ENCODE measurements around the gene DLX1. TPM values are rescaled to one million over a fixed set of nuclear protein-coding genes. Genes with fewer than 3 reads are reported as not detected.
A peak's percentile ranks its signal among the peaks of the same experiment; 100 is the strongest.

Gene DLX1
- total and polyA plus RNA-seq, 2 experiments from 2014 or later, result not detected

DNA sequence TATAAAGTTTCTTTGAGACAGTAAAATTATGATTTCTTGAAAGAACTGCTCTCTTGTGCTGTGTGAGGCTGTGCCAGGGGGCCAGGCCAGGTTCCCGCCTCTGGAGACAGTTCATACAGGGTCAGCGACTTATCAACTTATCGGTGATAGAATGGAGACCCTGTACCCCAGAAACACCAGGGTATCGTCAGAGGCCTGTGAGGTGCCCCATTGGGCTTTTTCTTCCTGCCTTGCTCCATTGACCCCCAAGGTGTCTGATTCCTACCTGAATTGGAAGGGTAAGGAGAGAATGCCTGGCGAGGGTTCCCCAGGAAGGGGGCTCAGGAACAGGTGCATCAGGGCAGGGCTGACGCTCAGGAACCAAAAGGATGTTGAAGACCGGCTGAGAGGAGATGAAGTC is 4.3 kb downstream of the DLX1 start:
- Histone ChIP-seq H4K20me1 (replicated peaks; ENCODE audit: insufficient read depth) (peaks cover 41% of the 10 kb centered on the region), H3K36me3 (ENCODE audit: insufficient read depth) (no peaks in the 10 kb centered on the region), H3K27ac (ENCODE audit: low read depth) (no peak overlapping the region), H3K9me2 (ENCODE audit: insufficient read depth) (no peaks in the 10 kb centered on the region), H3K79me2 (replicated peaks; ENCODE audit: insufficient read depth) (no peaks in the 10 kb centered on the region), H2AFZ (no peak overlapping the region), H3K27me3 (ENCODE audit: insufficient read depth) (peaks cover 100% of the 10 kb centered on the region), H3F3A (replicated peaks; ENCODE audit: low read depth) (peaks cover 50% of the 10 kb centered on the region), H3K4me2 (peak overlapping the region; percentile 68; the same call in 1 of the 2 replicates), H3K4me3 (no peak overlapping the region; the same call in 1 of the 2 replicates), H3K4me1 (ENCODE audit: insufficient read depth) (peaks cover 84% of the 10 kb centered on the region)
- peaks cover 3% of the 10 kb centered on the region; the same call in 1 of the 3 replicates for H3K36me3 Mint-ChIP-seq (ENCODE audit: low read depth)
- peak; percentile 69 for TF ChIP-seq EZH2 (IDR thresholded peaks at IDR 0.05; ENCODE audit: low read depth, unreplicated experiment)
- TF ChIP-seq EZH2phosphoT487 (IDR thresholded peaks at IDR 0.05; ENCODE audit: unreplicated experiment), result peak; percentile 13
- no peak for TF ChIP-seq ZNF114 (CRISPR knock-in tag; IDR thresholded peaks at IDR 0.05)
- peaks cover 12% of the 10 kb centered on the region for H3K9me3 Mint-ChIP-seq
- no peak for DNase-seq (ENCODE audit: low spot score)
- no peak overlapping the region for H3K27ac Mint-ChIP-seq
- no peak for ATAC-seq
- H3K4me1 Mint-ChIP-seq, result peaks cover 61% of the 10 kb centered on the region
- H3K27me3 Mint-ChIP-seq (ENCODE audit: insufficient read depth, low read depth, poor library complexity), result peaks cover 100% of the 10 kb centered on the region
- H3K4me3 Mint-ChIP-seq, result no peak overlapping the region

GRCh38 chr2:172090044-172090961 is 5.0 kb downstream of the DLX1 start:
- peaks cover 88% of the 10 kb centered on the region for H3K4me1 ChIP-seq (ENCODE audit: insufficient read depth)
- peak overlapping the region; percentile 51; the same call in 2 of the 3 replicates for H3K4me3 Mint-ChIP-seq
- H4K20me1 ChIP-seq (replicated peaks; ENCODE audit: insufficient read depth), result peaks cover 41% of the 10 kb centered on the region
- no peaks in the 10 kb centered on the region for H3K79me2 ChIP-seq (replicated peaks; ENCODE audit: insufficient read depth)
- H3K36me3 Mint-ChIP-seq (ENCODE audit: low read depth), result peaks cover 3% of the 10 kb centered on the region; the same call in 1 of the 3 replicates
- H3K36me3 ChIP-seq (ENCODE audit: insufficient read depth), result no peaks in the 10 kb centered on the region
- no peak overlapping the region for H2AFZ ChIP-seq
- H3K9me2 ChIP-seq (ENCODE audit: insufficient read depth), result no peaks in the 10 kb centered on the region
- ATAC-seq (peak; percentile 8), DNase-seq (ENCODE audit: low spot score) (peak; percentile 76)
- H3F3A ChIP-seq (replicated peaks; ENCODE audit: low read depth), result peaks cover 50% of the 10 kb centered on the region
- H3K4me1 Mint-ChIP-seq, result peaks cover 62% of the 10 kb centered on the region
- peak overlapping the region; percentile 36; the same call in 1 of the 2 replicates for H3K4me3 ChIP-seq
- peaks cover 100% of the 10 kb centered on the region for H3K27me3 Mint-ChIP-seq (ENCODE audit: insufficient read depth, low read depth, poor library complexity)
- no peak overlapping the region for H3K27ac ChIP-seq (ENCODE audit: low read depth)
- peaks cover 100% of the 10 kb centered on the region for H3K27me3 ChIP-seq (ENCODE audit: insufficient read depth)
- peaks cover 12% of the 10 kb centered on the region for H3K9me3 Mint-ChIP-seq
- peak overlapping the region; percentile 68 for H3K4me2 ChIP-seq
- H3K27ac Mint-ChIP-seq, result no peak overlapping the region
- no peak for TF ChIP-seq NANOG (IDR thresholded peaks at IDR 0.05; ENCODE audit: borderline replicate concordance)
- TF ChIP-seq REST (IDR thresholded peaks at IDR 0.05; ENCODE audit: unreplicated experiment), result no peak
- peak; percentile 13 for TF ChIP-seq EZH2phosphoT487 (IDR thresholded peaks at IDR 0.05; ENCODE audit: unreplicated experiment)
- no peak for TF ChIP-seq ZNF462 (CRISPR knock-in tag; IDR thresholded peaks at IDR 0.05)
- no peak for TF ChIP-seq ZNF114 (CRISPR knock-in tag; IDR thresholded peaks at IDR 0.05)

All from GM23338 (cell line).